Hepatocyte (in vitro differentiated cells): ENCODE results near the gene NUBP1.

Experiments used
- EZH2 ChIP-seq: fragments of 200-600 bp; sonication (generic); IDR thresholded peaks from 2 replicates; pipeline ENCODE4 v1.6.1; 2016; ENCODE audit warnings: antibody characterized with exemption, mild to moderate bottlenecking, borderline replicate concordance
- EZH2phosphoT487 ChIP-seq: fragments of 200-600 bp; sonication (generic); IDR thresholded peaks from one replicate; pipeline ENCODE4 v1.6.1; 2018; ENCODE audit warnings: antibody characterized with exemption, mild to moderate bottlenecking, low read depth, moderate library complexity; ENCODE audit not compliant: unreplicated experiment, severe bottlenecking
- TF ChIP-seq, protein P1 (sequence below): fragments of 200-600 bp; sonication (generic); IDR thresholded peaks from 2 replicates; pipeline ENCODE4 v1.5.1; 2016; ENCODE audit warnings: antibody characterized with exemption, mild to moderate bottlenecking; ENCODE audit not compliant: poor library complexity

DNA sequence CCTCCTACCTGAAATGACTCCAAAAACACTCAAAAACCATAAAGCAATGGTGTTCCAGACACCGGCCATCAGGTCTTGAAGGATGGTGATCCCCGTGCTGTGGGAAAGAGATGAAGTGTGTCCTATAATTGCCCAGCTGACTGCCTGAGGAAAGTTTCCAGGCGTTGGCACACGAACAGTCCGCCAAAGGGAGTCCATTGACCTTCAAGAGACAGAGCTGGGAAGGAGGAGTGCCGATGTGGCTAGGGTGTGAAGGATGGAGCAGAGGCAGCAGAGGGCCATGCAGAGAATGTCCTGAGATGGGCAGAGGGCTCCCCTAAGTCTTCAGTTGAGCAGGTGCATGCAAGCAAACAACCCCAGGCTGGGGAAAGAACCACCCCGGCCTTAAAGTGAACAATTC, 11.9 kb upstream of the NUBP1 start:
- TF ChIP-seq EZH2phosphoT487, result no peak
- TF ChIP-seq, protein P1, sequence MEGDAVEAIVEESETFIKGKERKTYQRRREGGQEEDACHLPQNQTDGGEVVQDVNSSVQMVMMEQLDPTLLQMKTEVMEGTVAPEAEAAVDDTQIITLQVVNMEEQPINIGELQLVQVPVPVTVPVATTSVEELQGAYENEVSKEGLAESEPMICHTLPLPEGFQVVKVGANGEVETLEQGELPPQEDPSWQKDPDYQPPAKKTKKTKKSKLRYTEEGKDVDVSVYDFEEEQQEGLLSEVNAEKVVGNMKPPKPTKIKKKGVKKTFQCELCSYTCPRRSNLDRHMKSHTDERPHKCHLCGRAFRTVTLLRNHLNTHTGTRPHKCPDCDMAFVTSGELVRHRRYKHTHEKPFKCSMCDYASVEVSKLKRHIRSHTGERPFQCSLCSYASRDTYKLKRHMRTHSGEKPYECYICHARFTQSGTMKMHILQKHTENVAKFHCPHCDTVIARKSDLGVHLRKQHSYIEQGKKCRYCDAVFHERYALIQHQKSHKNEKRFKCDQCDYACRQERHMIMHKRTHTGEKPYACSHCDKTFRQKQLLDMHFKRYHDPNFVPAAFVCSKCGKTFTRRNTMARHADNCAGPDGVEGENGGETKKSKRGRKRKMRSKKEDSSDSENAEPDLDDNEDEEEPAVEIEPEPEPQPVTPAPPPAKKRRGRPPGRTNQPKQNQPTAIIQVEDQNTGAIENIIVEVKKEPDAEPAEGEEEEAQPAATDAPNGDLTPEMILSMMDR, result no peak
- no peak for TF ChIP-seq EZH2
